Fibroblast of mammary gland (primary cell): ENCODE measurements around the gene UTP20.

Experiments
- DNase-seq: peaks from one replicate; pipeline ENCODE4 v3.0.0-alpha.2; 2010; ENCODE audit warnings: low read depth
- H3K4me3 ChIP-seq: 2 replicates; pipeline ENCODE4 v1.5.1; 2011; ENCODE audit warnings: low read depth, mild to moderate bottlenecking, low read length, moderate library complexity; ENCODE audit not compliant: control insufficient read depth
- TF ChIP-seq, protein P1 (sequence below): conservative IDR thresholded peaks from 2 replicates; pipeline ENCODE4 v1.5.1; 2011; ENCODE audit warnings: low read depth, low read length, inconsistent platforms; ENCODE audit not compliant: control insufficient read depth, insufficient read depth

Gene UTP20

GRCh38 chr12:101322480-101322879 lies 42.6 kb downstream of the UTP20 start:
- TF ChIP-seq, protein P1, sequence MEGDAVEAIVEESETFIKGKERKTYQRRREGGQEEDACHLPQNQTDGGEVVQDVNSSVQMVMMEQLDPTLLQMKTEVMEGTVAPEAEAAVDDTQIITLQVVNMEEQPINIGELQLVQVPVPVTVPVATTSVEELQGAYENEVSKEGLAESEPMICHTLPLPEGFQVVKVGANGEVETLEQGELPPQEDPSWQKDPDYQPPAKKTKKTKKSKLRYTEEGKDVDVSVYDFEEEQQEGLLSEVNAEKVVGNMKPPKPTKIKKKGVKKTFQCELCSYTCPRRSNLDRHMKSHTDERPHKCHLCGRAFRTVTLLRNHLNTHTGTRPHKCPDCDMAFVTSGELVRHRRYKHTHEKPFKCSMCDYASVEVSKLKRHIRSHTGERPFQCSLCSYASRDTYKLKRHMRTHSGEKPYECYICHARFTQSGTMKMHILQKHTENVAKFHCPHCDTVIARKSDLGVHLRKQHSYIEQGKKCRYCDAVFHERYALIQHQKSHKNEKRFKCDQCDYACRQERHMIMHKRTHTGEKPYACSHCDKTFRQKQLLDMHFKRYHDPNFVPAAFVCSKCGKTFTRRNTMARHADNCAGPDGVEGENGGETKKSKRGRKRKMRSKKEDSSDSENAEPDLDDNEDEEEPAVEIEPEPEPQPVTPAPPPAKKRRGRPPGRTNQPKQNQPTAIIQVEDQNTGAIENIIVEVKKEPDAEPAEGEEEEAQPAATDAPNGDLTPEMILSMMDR = no peak
- no peak overlapping the region for H3K4me3 ChIP-seq
- DNase-seq = no peak

DNA sequence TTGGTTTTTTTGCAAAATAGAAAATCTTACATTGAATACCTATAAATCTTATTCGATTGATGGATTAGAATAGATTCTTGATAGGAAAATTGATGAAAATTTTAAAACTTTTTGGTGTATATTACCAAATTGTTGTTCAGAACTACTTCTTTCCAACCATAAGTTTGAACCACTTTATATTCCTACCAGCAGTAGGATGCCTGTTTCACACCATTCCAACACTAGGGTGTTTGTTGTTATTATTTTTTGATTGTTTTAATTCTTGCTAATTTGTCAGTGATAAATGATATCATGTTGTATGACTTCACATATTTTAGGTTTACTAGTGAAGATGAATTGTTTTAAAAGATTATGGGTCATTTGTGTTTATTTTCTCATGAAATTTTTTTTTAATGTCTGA lies 43.4 kb downstream of the UTP20 start:
- no peak for DNase-seq

GRCh38 chr12:101325590-101325989 lies 45.7 kb downstream of the UTP20 start:
- H3K4me3 ChIP-seq = no peak overlapping the region
- no peak for DNase-seq
- TF ChIP-seq, protein P1 = no peak

More for the DNA sequence above, 43.4 kb downstream of the UTP20 start:
- TF ChIP-seq, protein P1 = no peak
- H3K4me3 ChIP-seq = no peak overlapping the region

DNA sequence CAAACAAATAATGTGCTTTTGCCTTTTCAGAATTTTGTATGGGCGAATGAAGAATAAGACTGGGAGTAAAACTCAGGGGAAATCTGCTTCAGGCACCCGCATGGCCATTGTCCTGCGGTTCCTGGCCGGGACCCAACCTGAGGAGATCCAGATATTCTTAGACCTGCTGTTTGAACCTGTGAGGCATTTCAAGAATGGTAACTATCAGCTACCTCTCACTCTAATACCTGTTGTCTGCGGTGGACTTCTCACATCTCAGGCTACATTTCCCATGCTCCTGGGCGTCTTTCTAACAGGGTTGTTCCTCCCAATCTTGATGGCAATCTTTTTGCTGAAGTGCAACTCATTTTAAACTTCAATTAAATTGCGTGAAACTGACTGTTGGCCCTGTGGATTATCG lies 47.1 kb downstream of the UTP20 start:
- no peak for DNase-seq
- TF ChIP-seq, protein P1 = no peak
- no peak overlapping the region for H3K4me3 ChIP-seq

DNA sequence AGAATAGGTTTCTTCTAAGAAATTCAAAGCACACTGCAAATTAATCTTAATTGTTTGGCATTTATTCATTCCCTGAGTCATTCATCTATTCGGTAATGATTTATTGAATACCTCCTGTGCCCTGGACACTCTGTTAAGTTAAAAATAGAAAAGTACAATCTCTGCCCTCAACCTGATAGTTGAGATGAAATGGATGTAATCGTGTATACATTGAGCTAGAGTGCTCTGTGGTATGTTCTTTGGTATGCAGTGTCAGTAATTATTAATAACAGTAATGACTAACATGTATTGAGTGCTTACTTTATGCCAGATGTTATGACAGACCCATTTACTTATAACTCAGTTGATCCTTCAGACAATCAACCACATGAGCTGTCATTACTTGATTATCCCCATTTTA lies 47.6 kb downstream of the UTP20 start:
- TF ChIP-seq, protein P1 = no peak
- no peak overlapping the region for H3K4me3 ChIP-seq
- DNase-seq = no peak

- H3K4me3 ChIP-seq = no peak overlapping the region
- DNase-seq = no peak
- TF ChIP-seq, protein P1 = no peak
These were observed 49.0 kb downstream of the UTP20 start for GRCh38 chr12:101328917-101329316.

GRCh38 chr12:101330631-101331030 lies 50.7 kb downstream of the UTP20 start:
- no peak for DNase-seq
- H3K4me3 ChIP-seq = no peak overlapping the region
- TF ChIP-seq, protein P1 = no peak
